GM18517 (cell line): ENCODE data around the gene TMEM259.

ENCODE experiments used
- ATAC-seq: cut with Tn5 transposase; IDR thresholded peaks from one replicate; pipeline ENCODE4 v1.9.1; 2021; ENCODE audit warnings: mild to moderate bottlenecking, moderate library complexity; ENCODE audit not compliant: unreplicated experiment

TMEM259 gene

DNA sequence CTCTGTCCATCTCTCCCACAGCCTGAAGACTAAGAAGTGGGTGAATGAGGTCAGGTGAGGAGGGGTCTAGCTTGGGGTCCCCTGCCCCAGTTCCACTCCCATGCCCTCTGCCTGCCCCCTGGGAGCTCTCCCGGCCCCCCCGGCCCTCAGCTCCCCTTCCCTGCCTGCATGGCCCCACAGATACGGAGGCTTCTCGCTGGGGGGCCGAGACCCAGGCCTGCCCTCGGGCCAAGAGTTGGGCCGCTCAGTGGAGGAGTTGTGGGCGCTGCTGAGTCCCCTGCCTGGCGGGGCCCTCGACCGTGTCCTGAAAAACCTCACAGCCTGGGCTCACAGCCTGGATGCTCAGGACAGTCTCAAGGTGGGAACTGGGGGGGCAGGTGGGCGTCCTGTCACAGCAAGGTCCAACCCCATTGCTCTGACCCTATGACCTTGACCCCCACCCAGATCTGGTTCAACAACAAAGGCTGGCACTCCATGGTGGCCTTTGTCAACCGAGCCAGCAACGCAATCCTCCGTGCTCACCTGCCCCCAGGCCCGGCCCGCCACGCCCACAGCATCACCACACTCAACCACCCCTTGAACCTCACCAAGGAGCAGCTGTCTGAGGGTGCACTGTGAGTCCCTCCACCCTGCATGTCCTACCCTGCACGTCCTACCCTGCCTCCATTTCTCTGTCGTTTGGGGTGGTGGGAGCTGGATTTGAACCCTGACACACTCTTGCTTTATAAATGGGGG is 35.1 kb upstream of the TMEM259 start:
- no peak for ATAC-seq

GRCh38 chr19:1055028-1055425 is 34.1 kb upstream of the TMEM259 start:
- no peak for ATAC-seq

- no peak for ATAC-seq
Measured at GRCh38 chr19:1054102-1055027, 33.4 kb upstream of the TMEM259 start.

- ATAC-seq: no peak
Measured at GRCh38 chr19:1053176-1054101, 32.5 kb upstream of the TMEM259 start.

DNA sequence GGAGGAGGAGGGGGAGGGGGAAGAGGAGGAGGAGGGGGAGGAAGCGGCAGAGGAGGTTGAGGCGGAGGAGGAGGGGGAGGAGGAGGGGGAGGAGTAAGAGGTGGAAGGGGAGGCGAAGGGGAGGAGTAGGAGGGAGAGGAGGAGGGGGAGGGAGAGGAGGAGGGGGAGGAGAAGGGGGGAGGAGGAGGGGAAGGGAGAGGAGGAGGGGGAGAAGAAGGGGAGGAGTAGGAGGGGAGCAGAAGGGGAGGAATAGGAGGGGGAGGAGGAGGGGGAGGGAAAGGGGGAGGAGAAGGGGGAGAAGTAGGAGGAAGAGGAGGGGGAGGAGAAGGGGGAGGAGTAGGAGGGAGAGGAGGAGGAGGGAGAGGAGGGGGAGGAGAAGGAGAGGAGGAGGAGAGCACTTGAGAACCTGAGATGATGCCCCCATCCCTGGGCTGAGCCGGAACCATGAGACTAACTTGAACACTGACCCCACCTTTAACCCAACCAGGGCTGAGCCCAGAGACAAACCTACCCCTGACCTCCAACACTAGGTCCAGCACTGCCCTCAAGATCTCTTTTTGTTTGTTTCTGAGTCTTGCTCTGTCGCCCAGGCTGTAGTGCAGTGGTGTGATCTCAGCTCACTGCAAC is 31.5 kb upstream of the TMEM259 start:
- ATAC-seq: no peak

- ATAC-seq: no peak
Measured at GRCh38 chr19:1051791-1052190, 30.9 kb upstream of the TMEM259 start.

GRCh38 chr19:1050989-1051788 is 30.3 kb upstream of the TMEM259 start:
- ATAC-seq: no peak

DNA sequence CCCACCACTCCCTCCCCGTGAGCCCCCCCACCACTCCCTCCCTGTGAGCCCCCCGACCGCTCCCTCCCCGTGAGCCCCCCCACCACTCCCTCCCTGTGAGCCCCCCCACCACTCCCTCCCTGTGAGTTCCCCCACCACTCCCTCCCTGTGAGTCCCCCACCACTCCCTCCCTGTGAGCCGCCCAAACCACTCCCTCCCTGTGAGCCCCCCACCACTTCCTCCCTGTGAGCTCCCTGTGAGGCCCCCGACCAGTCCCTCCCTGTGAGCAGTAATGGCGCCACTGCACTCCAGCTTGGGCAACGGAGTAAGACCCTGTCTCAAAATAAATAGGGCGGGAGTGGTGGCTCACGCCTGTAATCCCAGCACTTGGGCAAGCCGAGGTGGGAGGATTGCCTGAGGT is 28.9 kb upstream of the TMEM259 start:
- no peak for ATAC-seq

DNA sequence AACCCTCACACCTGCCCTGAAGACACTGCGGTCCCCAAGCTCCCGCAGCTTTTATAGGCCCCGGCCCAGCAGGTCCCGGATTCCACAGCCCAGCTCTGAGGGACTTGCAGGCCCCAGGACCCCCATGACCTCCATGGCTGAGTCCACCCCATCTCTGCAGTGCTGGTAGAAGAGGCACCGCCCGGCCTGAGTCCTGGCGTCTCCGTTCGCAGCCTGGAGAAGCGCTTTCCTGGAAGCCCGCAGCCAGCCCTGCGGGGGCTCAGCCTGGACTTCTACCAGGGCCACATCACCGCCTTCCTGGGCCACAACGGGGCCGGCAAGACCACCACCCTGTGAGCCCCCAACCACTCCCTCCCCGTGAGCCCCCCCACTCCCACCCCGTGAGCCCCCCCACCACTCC is 28.2 kb upstream of the TMEM259 start:
- ATAC-seq: no peak

DNA sequence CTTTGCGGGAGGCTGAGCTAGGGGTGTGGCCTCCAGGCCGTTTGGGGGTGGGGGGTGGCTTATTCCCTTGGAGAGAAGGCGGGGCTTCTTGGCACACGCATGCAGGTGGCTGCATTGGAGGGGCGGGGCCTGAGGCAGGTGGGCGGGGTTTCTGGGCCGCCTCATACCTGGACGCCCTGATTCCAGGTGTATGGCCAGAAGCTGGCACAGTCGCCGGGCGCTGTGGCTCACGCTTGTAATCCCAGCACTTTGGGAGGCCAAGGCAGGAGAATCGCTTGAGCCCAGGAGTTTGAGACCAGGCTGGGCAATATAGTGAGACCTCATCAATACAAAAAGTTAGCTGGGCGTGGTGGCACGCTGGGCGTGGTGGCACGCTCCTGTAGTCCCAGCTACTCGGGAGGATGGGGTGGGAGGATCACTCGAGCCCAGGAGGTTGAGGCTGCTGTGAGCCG is 26.8 kb upstream of the TMEM259 start:
- no peak for ATAC-seq

- ATAC-seq: no peak
Measured at GRCh38 chr19:1046836-1047695, 26.1 kb upstream of the TMEM259 start.

DNA sequence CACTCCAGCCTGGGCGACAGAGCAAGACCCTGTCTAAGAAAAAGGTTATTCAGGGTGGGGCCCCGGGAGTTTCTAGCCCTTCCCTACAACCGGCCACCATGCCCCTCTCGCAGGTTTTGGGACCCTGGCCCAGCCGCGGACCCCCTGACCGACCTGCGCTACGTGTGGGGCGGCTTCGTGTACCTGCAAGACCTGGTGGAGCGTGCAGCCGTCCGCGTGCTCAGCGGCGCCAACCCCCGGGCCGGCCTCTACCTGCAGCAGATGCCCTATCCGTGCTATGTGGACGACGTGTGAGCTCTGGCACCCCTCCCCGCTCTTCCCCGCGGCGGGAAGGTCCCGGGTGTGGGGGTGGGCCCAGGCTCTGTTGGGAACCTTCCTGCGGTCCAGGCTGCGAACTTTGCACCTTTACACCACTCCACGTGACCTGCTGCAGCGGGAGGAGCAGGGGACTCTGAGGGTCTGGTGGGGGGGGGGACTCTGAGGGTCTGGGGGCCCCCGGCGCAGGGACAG is 25.2 kb upstream of the TMEM259 start:
- ATAC-seq: no peak

DNA sequence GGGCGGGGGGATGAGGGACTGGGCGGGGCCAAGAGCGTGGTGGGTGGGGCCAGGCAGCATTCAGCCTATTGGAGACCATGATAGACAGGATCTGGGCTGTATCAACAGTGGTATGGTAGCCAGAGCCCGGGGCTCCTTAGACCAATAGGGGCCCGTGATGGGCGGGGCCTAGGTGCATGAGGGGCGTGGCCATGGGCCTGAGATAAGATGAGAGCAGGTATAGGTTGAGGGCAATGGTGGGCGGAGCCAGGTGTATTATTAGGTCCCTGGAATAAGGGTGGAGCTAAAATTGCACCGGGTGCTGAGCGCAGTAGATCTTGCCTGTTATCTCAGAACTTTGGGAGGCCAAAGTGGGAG is 24.3 kb upstream of the TMEM259 start:
- ATAC-seq: no peak

- no peak for ATAC-seq
Measured at GRCh38 chr19:1042689-1043511, 22.0 kb upstream of the TMEM259 start.

DNA sequence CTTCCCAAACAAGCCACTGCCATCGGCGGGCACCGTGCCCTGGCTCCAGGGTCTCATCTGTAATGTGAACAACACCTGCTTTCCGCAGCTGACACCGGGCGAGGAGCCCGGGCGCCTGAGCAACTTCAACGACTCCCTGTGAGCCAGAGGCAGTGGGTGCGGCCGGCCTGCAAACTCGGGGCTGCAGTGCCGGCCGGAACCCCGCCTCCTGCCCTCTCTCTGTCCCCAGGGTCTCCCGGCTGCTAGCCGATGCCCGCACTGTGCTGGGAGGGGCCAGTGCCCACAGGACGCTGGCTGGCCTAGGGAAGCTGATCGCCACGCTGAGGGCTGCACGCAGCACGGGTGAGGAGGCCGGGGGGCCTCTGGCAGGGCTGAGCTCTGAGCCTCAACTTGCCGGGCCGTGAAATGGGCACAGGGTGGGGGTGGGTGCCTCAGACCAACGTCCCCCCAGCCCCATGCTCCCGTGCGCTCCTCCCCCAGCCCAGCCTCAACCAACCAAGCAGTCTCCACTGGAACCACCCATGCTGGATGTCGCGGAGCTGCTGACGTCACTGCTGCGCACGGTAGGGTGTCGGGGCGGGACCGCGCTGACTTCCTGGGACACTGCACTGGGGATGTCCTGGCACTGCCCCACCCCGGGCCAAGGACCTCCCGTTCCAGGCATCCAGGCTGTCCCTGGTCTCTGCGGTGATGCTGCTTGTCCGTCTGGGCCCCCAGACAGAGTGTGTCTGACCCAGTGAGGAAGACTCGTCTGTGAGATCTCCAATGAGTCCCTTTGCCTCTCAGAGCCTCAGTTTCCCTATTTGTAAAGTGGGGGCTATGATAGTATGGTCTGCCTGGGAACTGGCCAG is 21.1 kb upstream of the TMEM259 start:
- no peak for ATAC-seq

- no peak for ATAC-seq
Measured at GRCh38 chr19:1041272-1041834, 20.4 kb upstream of the TMEM259 start.
